ENCODE results near the gene MINDY4. TPM values are rescaled to one million over a fixed set of nuclear protein-coding genes. Genes with fewer than 3 reads are reported as not detected.

MINDY4 gene
- total RNA-seq, 1 donor from 2014 or later: 3.8 TPM

DNA sequence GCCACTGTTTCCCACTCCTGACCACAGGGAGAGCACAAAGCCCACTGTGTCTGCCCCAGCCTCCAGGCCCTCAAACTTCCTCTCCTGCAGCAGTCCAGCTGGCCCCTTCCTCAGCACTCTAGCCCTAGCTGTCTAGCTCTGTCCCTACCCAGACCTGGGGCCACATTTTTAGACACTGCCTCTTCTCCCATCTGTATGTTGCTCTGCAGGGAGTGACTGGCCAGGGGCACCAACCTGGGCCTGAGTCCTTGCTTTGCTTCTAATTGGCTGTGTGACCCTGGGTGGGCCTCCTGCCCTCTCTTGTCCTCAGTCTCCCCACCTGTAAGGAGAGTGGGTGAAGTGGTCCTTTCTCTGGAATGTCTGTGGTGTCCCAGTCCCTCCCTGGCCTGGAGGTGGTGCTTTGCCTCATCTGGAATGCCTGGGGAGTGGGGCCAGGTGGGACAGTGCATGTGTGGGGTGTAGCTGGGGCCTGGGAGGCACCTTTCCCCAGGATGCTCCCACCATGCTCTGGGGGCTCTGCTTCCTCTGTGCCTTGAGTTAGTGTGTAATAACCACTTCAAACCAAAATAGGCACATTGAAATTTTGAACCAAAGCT, 165.5 kb downstream of the MINDY4 start:
- Histone ChIP-seq H3K27me3 (ENCODE audit: low read depth) (no peaks in the 10 kb centered on the region), H3K27ac (replicated peaks) (peak overlapping the region; percentile 19), H3K9me3 (replicated peaks) (no peaks in the 10 kb centered on the region), H3K36me3 (no peaks in the 10 kb centered on the region), H3K4me3 (no peak overlapping the region), H3K4me1 (peaks cover 53% of the 10 kb centered on the region)
- intact Hi-C loops (cut with micrococcal nuclease): loop anchor here (10.0 kb wide), 1 partner anchor 122 kb away; no protein-coding TSS in a partner anchor
- no peak for DNase-seq
- TF ChIP-seq, protein P1, sequence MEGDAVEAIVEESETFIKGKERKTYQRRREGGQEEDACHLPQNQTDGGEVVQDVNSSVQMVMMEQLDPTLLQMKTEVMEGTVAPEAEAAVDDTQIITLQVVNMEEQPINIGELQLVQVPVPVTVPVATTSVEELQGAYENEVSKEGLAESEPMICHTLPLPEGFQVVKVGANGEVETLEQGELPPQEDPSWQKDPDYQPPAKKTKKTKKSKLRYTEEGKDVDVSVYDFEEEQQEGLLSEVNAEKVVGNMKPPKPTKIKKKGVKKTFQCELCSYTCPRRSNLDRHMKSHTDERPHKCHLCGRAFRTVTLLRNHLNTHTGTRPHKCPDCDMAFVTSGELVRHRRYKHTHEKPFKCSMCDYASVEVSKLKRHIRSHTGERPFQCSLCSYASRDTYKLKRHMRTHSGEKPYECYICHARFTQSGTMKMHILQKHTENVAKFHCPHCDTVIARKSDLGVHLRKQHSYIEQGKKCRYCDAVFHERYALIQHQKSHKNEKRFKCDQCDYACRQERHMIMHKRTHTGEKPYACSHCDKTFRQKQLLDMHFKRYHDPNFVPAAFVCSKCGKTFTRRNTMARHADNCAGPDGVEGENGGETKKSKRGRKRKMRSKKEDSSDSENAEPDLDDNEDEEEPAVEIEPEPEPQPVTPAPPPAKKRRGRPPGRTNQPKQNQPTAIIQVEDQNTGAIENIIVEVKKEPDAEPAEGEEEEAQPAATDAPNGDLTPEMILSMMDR (IDR thresholded peaks at IDR 0.05; ENCODE audit: borderline replicate concordance): no peak

DNA sequence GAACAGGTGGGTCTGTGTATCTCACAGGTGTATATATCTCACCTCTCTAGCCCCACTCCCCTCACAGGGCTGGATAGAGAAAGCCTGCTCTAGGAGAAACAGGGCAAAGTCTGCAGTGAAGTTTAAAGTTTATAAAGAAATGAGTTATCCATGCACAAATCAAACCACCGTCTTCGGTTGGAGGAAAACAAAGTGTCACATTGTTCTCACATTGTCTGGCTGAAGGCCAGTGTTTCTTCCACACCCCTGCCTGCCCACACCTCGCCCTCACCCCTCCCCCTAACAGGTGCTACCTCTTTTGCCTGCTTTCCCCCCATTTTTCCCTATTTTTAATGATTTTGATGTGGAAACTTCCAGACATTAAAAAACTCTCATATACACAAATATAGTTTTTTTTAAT, 166.2 kb downstream of the MINDY4 start:
- no peaks in the 10 kb centered on the region for H3K9me3 ChIP-seq (replicated peaks)
- H3K36me3 ChIP-seq: no peaks in the 10 kb centered on the region
- H3K4me3 ChIP-seq: no peak overlapping the region
- H3K27me3 ChIP-seq (ENCODE audit: low read depth): no peaks in the 10 kb centered on the region
- intact Hi-C loops (cut with micrococcal nuclease): loop anchor here (10.0 kb wide), 1 partner anchor 123 kb away; no protein-coding TSS in a partner anchor
- peak overlapping the region; percentile 19 for H3K27ac ChIP-seq (replicated peaks)
- TF ChIP-seq, protein P1 (IDR thresholded peaks at IDR 0.05; ENCODE audit: borderline replicate concordance): no peak
- H3K4me1 ChIP-seq: peaks cover 47% of the 10 kb centered on the region
- DNase-seq: no peak

DNA sequence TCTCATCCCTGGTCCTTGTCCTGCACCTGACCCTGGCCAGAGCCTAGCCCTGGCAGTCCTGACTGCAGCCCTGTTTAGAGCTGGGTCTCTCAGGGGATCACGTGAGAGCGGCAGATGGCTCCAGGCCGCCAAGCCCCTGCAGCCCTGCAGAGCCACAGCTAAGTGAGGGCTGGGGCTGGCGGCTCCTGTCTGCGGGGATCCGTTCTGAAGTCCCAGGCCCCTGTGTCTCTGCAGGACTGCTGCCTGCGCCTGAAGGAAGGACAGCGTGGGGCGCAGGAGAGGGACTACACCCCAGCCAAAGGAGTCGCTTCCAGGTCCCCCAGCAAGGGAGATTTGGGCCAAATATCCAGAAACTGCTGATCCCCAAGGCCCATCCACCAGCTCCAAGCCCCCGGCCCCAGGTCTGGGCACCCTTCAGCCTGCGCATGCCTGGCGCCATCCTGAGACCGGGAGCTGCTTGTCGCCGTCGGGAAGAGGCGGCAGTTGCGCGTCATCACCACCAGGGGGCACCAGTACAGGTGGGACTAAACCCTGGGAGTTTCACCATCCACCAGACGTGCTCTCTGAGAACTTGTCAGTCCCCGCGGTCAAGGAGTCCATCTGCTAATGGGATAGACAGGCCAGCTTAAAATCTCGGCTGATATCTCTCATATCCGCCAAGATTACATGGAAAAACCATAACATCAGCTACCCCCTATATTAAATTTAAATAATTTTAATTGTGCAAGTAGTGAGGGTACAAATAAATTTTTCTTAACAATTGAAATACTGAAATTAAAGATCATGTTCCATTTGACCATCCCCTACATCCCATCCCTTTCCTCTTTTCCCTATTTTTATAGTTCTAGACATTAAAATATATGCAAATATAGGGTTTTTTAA, 167.5 kb downstream of the MINDY4 start:
- TF ChIP-seq, protein P1 (IDR thresholded peaks at IDR 0.05; ENCODE audit: borderline replicate concordance): peak; percentile 99
- Histone ChIP-seq H3K27ac (replicated peaks) (no peak overlapping the region), H3K9me3 (replicated peaks) (no peaks in the 10 kb centered on the region), H3K4me3 (peak overlapping the region; percentile 44), H3K27me3 (ENCODE audit: low read depth) (no peaks in the 10 kb centered on the region), H3K4me1 (peaks cover 34% of the 10 kb centered on the region), H3K36me3 (no peaks in the 10 kb centered on the region)
- DNase-seq: peak; percentile 82
- intact Hi-C loops (cut with micrococcal nuclease): loop anchor here (10.0 kb wide), 1 partner anchor 124 kb away; no protein-coding TSS in a partner anchor

DNA sequence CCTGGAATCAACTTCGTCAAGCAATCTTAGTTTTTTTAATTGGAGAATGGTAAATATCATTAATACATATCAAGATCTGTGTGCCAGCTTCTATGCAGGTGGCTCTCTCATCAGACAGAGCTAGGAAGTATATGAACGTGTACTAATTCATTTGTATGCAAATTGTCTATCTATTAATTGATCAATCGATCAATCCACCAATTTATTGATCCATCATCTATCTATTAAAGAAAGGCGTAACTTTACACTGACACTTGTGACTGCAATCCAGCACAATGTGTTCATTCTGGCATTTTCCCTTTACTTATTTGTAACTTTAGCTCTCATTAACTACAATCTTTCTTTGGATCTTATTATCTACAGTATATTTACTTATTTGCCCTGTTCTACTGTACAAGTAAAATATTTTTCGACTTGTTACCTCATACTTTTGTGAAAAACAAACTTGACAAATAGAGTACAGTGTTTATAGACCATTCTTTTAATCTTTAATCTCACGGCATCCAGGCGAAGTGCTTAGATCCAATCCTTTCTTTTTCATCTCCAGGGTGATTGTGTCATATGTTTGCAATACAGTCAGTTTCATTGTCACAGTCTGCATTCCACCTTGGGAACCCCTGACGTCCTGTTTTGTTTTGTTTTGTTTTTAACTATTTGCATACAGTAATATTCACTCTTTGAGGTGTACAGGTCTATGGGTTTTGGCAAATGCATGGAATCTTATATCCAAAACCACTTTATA, 170.5 kb downstream of the MINDY4 start:
- DNase-seq: no peak
- TF ChIP-seq, protein P1 (IDR thresholded peaks at IDR 0.05; ENCODE audit: borderline replicate concordance): no peak
- no peaks in the 10 kb centered on the region for H3K36me3 ChIP-seq
- H3K4me1 ChIP-seq: peaks cover 14% of the 10 kb centered on the region
- peaks cover 8% of the 10 kb centered on the region for H3K9me3 ChIP-seq (replicated peaks)
- intact Hi-C loops (cut with micrococcal nuclease): no loop called here
- H3K27me3 ChIP-seq (ENCODE audit: low read depth): no peaks in the 10 kb centered on the region
- H3K4me3 ChIP-seq: no peak overlapping the region
- H3K27ac ChIP-seq (replicated peaks): no peak overlapping the region

Other genes starting within 250 kb of the MINDY4 start
- 42.3 TPM for gene GARS1, start 176.5 kb upstream of the MINDY4 start, total RNA-seq
- gene CRHR2, start 89.0 kb upstream of the MINDY4 start, total RNA-seq: 0.19 TPM
- 49.5 TPM for gene INMT, start 19.3 kb upstream of the MINDY4 start, total RNA-seq
- gene AQP1, start 140.4 kb downstream of the MINDY4 start, total RNA-seq: 253 TPM
- not detected for gene GHRHR, start 192.5 kb downstream of the MINDY4 start, total RNA-seq